DMS114 treated with DMSO at 0.1 percent for 48 hours (cell line): ENCODE measurements around the gene LARP7.
"Not testable (repeated sequence)": the region's sequence is repeated elsewhere in the genome, so short reads cannot be mapped to it uniquely, and the experiment has no call there.

Experiments used
- DNase-seq: peaks from one replicate; lab custom pipeline; 2025; ENCODE audit not compliant: unreplicated experiment; lab: John Stamatoyannopoulos, UW

The LARP7 gene

DNA sequence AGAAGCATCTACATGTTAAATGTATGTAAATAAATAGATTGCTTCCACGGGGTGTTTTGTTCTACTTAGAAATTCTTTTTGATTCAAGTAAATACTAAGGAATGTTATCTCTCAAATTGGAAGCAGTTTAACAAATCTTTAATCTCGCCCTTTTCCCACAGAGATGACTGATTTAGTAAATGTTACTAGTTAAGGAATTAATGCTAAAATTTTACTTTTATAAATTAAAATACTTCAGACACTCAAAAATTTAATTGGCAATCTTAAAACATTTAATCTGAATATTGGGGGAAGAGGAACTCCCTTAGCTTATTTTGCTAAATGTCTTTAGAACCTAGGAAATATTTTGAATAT is 12.1 kb downstream of the LARP7 start:
- DNase-seq: no peak

GRCh38 chr4:112650332-112650731 is 13.4 kb downstream of the LARP7 start:
- no peak for DNase-seq

GRCh38 chr4:112651641-112652040 is 14.7 kb downstream of the LARP7 start:
- no peak for DNase-seq

- no peak for DNase-seq
These were observed 15.3 kb downstream of the LARP7 start for GRCh38 chr4:112652216-112652615.

GRCh38 chr4:112655270-112655669 is 18.3 kb downstream of the LARP7 start:
- DNase-seq: no peak

DNA sequence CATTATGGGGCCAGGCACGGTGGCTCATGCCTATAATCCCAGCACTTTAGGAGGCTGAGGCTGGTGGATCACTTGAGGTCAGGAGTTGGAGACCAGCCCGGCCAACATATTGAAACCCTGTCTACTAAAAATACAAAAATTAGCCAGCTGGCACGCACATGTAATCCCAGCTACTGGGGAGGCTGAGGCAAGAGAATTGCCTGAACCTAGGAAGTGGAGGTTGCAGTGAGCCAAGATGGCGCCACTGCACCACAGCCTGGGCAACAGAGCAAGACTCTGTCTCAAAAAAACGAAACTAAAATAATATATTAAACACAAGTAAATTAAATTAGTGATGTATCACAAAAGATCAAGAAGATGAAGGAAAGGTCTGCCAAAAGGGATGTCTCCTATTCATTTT is 19.2 kb downstream of the LARP7 start:
- DNase-seq: not testable (repeated sequence)

DNA sequence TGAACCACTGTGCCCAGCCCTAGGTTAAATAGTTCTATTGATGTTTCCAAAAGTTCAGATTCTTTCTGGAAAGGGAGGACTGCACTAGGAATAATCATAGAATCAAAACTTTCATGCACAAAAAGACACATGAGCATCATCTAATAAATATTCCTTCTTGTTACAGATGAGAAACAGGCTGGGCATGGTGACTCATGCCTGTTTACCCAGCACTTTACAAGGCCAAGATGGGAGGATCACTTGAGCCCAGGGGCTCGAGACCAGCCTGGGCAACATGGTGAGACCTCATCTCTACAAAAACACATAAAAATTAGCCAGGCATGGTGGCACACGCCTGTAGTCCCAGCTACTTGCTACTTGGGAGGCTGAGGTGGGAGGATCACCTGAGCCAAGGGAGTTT is 27.7 kb downstream of the LARP7 start:
- DNase-seq: no peak

- DNase-seq: no peak
These were observed 31.2 kb downstream of the LARP7 start for GRCh38 chr4:112668131-112668530.

- DNase-seq: no peak
These were observed 36.1 kb downstream of the LARP7 start for GRCh38 chr4:112673076-112673475.

GRCh38 chr4:112673686-112674085 is 36.7 kb downstream of the LARP7 start:
- DNase-seq: no peak

GRCh38 chr4:112674376-112674775 is 37.4 kb downstream of the LARP7 start:
- DNase-seq: no peak

DNA sequence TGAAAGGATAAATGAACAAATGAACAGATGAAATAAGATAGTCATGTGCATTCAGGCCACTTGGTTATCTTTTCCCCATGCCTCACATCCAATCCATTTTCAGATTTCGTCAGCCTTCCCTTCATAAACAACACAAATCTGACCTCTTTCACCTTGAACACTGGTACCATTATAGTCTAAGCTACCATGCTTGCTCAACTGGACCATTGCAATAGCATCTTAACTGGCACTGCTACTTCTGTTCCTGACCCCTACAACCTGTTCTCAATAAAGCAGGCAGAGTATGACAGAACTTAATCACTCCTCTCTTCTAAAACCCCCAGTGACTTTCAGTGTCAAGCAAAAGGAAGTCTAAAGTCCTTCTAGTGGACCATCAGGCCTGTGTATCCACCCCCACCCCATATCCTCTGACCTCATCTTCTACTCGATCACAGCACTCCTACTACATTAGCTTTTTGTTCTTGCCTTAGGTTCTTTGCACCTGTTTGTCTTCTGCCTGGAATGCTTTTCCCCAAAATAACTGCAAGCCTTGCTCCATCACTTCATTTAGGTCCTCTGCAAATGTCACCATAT is 40.7 kb downstream of the LARP7 start:
- no peak for DNase-seq

GRCh38 chr4:112680996-112681395 is 44.1 kb downstream of the LARP7 start:
- DNase-seq: no peak

GRCh38 chr4:112693507-112693906 is 56.6 kb downstream of the LARP7 start:
- DNase-seq: no peak

GRCh38 chr4:112700679-112701078 is 63.7 kb downstream of the LARP7 start:
- no peak for DNase-seq

DNA sequence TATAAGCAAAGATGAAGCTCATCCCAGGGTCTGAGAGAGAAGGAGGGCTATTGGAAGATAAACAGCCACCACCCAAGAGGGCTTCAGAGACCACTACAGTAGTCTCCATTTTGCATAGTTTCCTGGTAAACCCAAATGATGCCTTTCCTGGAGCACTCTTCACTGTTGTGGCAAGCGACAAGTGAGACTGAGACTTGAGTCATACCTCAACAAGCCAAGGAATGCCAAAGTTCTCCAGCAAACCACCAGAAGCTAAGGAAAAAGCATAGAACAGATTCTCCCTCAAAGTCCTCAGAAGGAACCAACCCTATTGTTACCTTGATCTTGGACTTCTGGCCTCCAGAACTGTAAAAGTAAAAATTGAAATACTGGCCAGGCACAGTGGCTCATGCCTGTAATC is 65.9 kb downstream of the LARP7 start:
- DNase-seq: no peak

- DNase-seq: no peak
These were observed 67.4 kb downstream of the LARP7 start for GRCh38 chr4:112704322-112704721.

- no peak for DNase-seq
These were observed 68.3 kb downstream of the LARP7 start for GRCh38 chr4:112704991-112705845.

DNA sequence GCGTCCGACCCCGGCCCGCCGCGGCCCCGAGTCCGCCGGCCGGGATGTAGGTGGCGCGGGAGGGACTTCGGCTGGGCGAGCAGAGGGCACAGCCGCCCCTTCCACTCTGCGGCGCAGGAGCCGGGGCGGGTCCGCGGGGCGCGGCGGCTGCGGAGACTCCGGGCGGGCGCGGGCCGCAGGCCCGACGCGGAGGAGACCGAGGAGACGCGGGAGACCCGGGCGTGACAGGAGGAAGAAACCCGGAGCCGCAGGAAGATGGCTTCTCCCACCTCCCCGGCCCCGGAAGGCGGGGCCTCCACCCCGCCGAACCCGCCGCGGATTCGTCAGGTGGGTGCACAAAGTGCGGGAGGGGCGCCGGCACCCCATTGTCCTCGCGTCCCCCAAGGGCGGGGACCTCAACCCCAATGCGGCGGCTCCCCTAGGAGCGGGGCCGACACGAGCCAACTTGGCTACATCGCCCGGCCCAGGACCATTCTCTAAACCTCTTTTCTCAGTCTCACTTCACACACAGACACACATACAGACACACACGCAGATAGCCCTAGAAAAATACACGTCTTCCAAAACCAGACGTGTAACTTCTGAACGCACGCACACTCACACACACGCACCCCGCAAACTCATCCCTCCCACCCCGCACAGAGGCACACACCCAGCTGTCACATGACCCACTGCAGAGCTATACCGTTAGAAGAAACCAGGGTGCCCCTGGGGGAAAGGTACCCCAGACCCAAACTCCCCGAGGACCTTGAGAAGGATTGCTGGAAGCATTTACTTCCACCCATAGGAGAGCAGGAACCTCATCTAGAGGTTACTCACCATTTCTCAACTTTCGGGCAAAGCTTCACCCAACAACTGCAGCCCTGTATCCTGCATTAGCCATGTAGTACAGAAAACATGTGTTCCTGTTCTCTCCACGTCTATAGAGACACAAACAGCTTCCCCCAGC is 69.2 kb downstream of the LARP7 start:
- not testable (repeated sequence) for DNase-seq

GRCh38 chr4:112706840-112707207 is 69.9 kb downstream of the LARP7 start:
- DNase-seq: no peak
